GM19193 (cell line): ENCODE measurements around the gene SLMAP.

Experiments used
- POLR2A ChIP-seq: IDR thresholded peaks from 4 replicates; pipeline ENCODE4 v1.6.1; 2011; ENCODE audit not compliant: insufficient read depth, insufficient read length; ENCODE audit errors: extremely low read depth

SLMAP gene

GRCh38 chr3:57948781-57949242 lies 192.7 kb downstream of the SLMAP start:
- no peak for TF ChIP-seq POLR2A

GRCh38 chr3:57949344-57949743 lies 193.2 kb downstream of the SLMAP start:
- no peak for TF ChIP-seq POLR2A

GRCh38 chr3:57949785-57950615 lies 193.9 kb downstream of the SLMAP start:
- no peak for TF ChIP-seq POLR2A

- no peak for TF ChIP-seq POLR2A
These were observed 195.2 kb downstream of the SLMAP start for GRCh38 chr3:57951066-57951882.

- TF ChIP-seq POLR2A, result no peak
These were observed 196.1 kb downstream of the SLMAP start for GRCh38 chr3:57952208-57952631.

GRCh38 chr3:57952651-57953050 lies 196.5 kb downstream of the SLMAP start:
- no peak for TF ChIP-seq POLR2A

- no peak for TF ChIP-seq POLR2A
These were observed 197.5 kb downstream of the SLMAP start for GRCh38 chr3:57953576-57953975.

- no peak for TF ChIP-seq POLR2A
These were observed 200.2 kb downstream of the SLMAP start for GRCh38 chr3:57956119-57956832.

GRCh38 chr3:57956833-57957174 lies 200.7 kb downstream of the SLMAP start:
- TF ChIP-seq POLR2A, result no peak

- TF ChIP-seq POLR2A, result no peak
These were observed 201.7 kb downstream of the SLMAP start for GRCh38 chr3:57957824-57958223.

GRCh38 chr3:57958642-57959422 lies 202.7 kb downstream of the SLMAP start:
- no peak for TF ChIP-seq POLR2A

- no peak for TF ChIP-seq POLR2A
These were observed 203.5 kb downstream of the SLMAP start for GRCh38 chr3:57959423-57960173.

GRCh38 chr3:57960174-57960505 lies 204.0 kb downstream of the SLMAP start:
- no peak for TF ChIP-seq POLR2A
